Activated gamma-delta T cell treated with anti-CD3 and anti-CD28 coated beads, Interleukin-2, amount 50 U/mL, for 16 hours (primary cell): ENCODE data around the gene UGDH.

Experiments used
- DNase-seq: peaks from one replicate; pipeline ENCODE4 v3.0.0-alpha.2; 2020; ENCODE audit warnings: low read depth

UGDH gene

DNA sequence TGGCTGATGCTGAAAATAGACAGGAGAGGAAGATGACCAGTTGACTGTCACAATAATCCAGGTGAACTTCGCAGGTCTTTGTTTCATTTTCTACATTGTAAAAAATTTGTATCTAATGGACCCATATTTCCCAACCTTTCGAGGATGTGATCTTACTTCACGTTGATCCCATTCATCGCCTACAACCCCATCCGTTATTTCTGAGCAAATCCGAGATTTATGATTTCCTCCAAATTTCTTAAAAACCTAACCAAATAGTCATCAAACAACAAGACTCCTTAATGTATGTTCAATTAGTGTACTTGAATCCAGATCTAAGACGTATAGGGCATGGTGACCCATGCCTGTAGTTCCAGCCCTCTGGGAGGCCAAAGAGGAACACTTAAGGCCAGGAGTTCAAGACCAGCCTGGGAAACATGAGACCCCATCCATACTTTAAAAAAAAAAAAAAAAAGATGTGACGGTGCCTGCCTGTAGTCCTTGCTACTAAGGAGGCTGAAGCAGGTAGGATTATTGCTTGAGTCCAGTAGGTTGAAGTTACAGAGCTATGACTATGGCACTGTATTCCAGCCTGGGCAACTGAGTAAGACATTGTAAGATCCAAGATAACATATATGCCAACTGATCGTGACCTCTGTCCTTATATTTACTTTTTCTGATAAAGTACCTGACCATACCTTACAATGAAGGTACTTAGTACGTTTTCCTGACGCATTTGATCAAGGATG is 74.2 kb downstream of the UGDH start:
- no peak for DNase-seq

DNA sequence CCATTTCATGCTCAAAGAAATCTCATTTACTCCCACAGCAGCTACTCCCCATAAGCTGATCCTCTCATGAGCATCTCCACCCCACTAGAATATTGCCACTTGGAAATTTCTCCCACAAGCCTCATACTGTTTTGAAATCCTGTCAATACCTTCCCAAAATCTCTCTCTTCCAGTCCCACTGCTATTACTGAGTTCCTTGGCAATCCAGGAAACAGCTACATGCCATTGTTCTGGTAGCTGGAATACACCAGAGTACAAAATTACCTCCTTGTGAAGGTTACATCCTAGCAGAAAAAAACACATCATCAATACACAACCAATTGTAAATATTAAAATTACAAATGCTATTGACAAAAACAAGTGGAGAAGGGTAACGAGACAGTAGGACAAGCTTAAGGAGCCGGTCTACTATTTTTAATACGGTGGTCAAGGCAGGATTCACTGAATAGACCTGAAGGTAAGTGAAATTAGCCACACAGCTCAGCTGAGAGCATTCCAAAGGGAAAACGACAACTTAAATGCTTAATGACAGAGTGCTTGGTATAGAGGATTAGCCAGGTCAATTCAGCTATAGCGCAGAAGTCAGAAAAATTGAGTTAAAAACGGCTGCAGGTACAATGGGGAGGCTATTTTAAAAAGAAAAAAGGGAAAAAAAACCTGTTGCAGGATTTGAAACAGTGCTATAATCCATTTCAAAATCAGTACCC is 74.9 kb downstream of the UGDH start:
- no peak for DNase-seq

DNA sequence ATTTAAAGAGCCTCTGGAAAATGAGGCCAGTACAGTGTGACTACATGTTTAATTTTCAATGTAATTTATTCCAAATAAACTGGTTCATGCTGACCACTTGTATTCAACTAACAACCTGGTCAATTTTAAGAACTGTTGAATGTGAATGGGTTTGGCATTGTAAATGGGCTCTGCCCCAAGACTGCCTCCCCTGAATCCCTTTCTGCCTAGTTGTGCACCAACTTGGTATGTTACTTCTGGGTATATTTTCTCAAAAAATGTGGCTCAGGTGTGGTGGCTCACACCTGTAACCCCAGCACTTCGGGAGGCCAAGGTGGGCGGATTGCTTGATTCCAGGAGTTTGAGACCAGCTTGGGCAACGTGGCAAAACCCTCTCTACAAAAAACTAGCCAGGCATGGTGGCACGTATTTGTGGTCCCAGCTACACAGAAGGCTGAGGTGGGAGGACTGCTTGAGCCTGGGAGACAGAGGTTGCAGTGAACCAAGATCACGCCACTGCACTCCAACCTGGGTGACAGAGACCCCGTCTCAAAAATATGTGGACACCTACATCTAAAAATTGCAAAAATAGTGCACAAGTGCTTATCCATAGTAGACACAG is 75.7 kb downstream of the UGDH start:
- DNase-seq: no peak

DNA sequence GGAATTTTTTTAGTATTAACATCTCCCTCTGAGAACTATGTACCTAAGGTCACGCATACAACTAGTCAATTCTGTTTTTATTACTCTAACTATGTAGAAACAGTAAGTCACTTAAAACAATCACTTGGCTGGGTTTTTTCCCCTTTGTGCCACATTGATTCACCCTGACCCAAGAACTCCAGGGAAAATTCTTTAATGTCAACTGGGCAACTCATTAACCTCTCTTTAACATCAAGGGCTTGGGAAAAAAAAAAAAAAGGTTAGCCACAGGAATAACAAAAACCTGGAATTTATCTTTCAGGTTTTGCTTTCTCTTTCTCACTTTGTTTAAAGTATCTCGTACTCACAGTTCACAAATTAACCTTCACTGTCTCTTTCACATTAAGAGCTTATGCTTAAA is 76.6 kb downstream of the UGDH start:
- no peak for DNase-seq
